GM12878 (cell line): ENCODE measurements around the gene PGF. TPM values are rescaled to one million over a fixed set of nuclear protein-coding genes. Genes with fewer than 3 reads are reported as not detected.

ENCODE experiments used
- CHD2 ChIP-seq: IDR thresholded peaks from 2 replicates; pipeline ENCODE4 v1.6.1; 2011; ENCODE audit warnings: low read depth, low read length, improper control_type of control experiment, borderline replicate concordance
- EED ChIP-seq: sonication (generic); IDR thresholded peaks from 2 replicates; pipeline ENCODE4 v1.6.1; 2016; ENCODE audit warnings: antibody characterized with exemption, low read depth
- FOXK2 ChIP-seq: fragments of 450-650 bp; IDR thresholded peaks from 2 replicates; pipeline ENCODE4 v1.6.1; 2017; ENCODE audit warnings: mild to moderate bottlenecking, moderate library complexity
- MXI1 ChIP-seq: fragments of 150-350 bp; IDR thresholded peaks from 2 replicates; pipeline ENCODE4 v1.6.1; 2011; ENCODE audit warnings: low read depth, mild to moderate bottlenecking, inconsistent platforms, low read length, improper control_type of control experiment
- PAX8 ChIP-seq: fragments of 450-650 bp; IDR thresholded peaks from 2 replicates; pipeline ENCODE4 v1.6.1; 2017; ENCODE audit warnings: mild to moderate bottlenecking, moderate library complexity
- RAD51 ChIP-seq: fragments of 450-650 bp; IDR thresholded peaks from 2 replicates; pipeline ENCODE4 v1.6.1; 2016; ENCODE audit warnings: moderate library complexity, mild to moderate bottlenecking, inconsistent platforms
- SREBF1 ChIP-seq: IDR thresholded peaks from 2 replicates; pipeline ENCODE4 v1.6.1; 2012; ENCODE audit warnings: mild to moderate bottlenecking, low read length
- SUZ12 ChIP-seq: fragments of 200-600 bp; sonication (generic); IDR thresholded peaks from one replicate; pipeline ENCODE4 v1.6.1; 2018; ENCODE audit warnings: antibody characterized with exemption, mild to moderate bottlenecking; ENCODE audit not compliant: unreplicated experiment
- TARDBP ChIP-seq: IDR thresholded peaks from 2 replicates; pipeline ENCODE4 v1.6.1; 2016; ENCODE audit warnings: borderline replicate concordance
- TBL1XR1 ChIP-seq: IDR thresholded peaks from 2 replicates; pipeline ENCODE4 v1.6.1; 2012; ENCODE audit warnings: low read depth, low read length, improper control_type of control experiment
- polyA plus RNA-seq, 11 experiments: library from polyadenylated mRNA; depleted of rRNA in 4 of 11; unstranded in 6 of 11; stranded (reverse) in 5 of 11; fragments of >200 nt; fragmentation: Nextera tagmentation in 4 of 11; fragmentation: Illumina TruSeq in 1 of 11; extraction: Ambion mirVana in 4 of 11; extraction: Trizol in 1 of 11; gene quantifications; 1 replicate in 1 of 11; 2 replicates in 10 of 11; pipeline versions ENCODE4 v1.2.1 to v1.2.3, GENCODE V29; 2011 to 2016; ENCODE audit warnings: inconsistent platforms in 2 of 11, missing spikeins in 2 of 11, low read depth in 1 of 11
- total RNA-seq, 4 experiments: library from RNA; depleted of rRNA in 3 of 4; stranded (reverse); fragments of >200 nt in 3 of 4; fragmentation: Illumina TruSeq in 1 of 4; extraction: Trizol in 1 of 4; gene quantifications; 2 replicates each; pipeline versions ENCODE4 v1.2.1 to v1.2.3, GENCODE V29; 2013 to 2021
- TF ChIP-seq, protein P1 (sequence below): IDR thresholded peaks from 2 replicates; pipeline ENCODE4 v1.6.1; 2012; ENCODE audit warnings: low read depth, low read length, improper control_type of control experiment
- TF ChIP-seq, protein P2 (sequence below): fragments of 450-650 bp; conservative IDR thresholded peaks from 2 replicates; pipeline ENCODE4 v1.6.1; 2017; ENCODE audit warnings: mild to moderate bottlenecking, moderate library complexity

Gene PGF
- total and polyA plus RNA-seq, 10 of the 15 experiments (the other 5 are each of a cell fraction or from before 2014, with no cell fraction given), result 0.11 to 5.5 (median 0.63) TPM

DNA sequence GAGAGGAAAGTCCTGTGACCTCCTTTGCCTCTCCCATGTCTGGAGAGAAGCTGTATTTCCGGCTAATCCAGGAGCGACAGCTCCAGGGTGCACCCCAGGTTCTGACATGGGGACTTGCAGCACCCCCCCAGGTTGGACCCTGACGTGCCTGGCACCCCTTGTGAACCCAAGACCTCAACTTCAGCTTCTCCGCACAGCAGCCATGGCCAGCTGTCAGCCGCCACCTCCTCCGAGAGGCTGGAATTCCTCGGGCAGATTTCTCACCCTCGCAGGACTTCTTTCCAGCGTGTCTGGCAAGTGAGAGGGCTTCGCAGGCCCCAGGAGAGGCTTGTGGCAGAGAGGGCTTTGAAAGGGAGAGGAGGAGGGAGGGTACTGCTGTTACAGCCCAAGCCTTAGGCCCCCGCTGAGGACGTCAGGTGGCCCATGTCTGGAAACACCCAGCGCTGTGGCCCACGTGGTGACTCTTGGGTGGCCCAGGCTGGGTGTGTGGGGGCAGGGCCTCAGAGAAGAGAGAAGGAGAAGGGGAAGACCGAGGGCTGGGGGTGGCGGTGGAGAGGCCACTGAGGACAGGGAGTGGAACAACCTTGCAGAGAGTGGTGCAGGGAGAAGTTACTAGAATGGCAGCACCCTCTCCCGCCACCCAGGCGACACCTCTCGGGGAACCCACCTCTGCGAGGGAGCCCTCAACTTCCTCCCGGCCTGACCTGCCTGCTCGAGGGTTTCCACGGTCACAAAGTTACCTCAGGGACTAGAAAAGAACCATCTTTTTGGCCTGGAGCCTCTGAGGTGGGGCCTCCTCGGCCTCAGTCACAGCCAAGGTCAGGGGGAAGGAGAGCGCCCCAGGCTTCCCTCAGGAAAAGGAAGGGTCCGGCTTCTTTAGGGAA lies 20.7 kb downstream of the PGF start (continued):
- TF ChIP-seq, protein P1, sequence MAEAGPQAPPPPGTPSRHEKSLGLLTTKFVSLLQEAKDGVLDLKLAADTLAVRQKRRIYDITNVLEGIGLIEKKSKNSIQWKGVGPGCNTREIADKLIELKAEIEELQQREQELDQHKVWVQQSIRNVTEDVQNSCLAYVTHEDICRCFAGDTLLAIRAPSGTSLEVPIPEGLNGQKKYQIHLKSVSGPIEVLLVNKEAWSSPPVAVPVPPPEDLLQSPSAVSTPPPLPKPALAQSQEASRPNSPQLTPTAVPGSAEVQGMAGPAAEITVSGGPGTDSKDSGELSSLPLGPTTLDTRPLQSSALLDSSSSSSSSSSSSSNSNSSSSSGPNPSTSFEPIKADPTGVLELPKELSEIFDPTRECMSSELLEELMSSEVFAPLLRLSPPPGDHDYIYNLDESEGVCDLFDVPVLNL, result no peak
- TF ChIP-seq RAD51 (peak; percentile 70), EED (0 out of 2 replicates have a peak, but pooled peaks have one; percentile 17), TARDBP (no peak), FOXK2 (no peak), SREBF1 (no peak), TBL1XR1 (no peak), SUZ12 (no peak), MXI1 (no peak), PAX8 (no peak), CHD2 (0 out of 2 replicates have a peak, but pooled peaks have one; percentile 22)
- TF ChIP-seq, protein P2, sequence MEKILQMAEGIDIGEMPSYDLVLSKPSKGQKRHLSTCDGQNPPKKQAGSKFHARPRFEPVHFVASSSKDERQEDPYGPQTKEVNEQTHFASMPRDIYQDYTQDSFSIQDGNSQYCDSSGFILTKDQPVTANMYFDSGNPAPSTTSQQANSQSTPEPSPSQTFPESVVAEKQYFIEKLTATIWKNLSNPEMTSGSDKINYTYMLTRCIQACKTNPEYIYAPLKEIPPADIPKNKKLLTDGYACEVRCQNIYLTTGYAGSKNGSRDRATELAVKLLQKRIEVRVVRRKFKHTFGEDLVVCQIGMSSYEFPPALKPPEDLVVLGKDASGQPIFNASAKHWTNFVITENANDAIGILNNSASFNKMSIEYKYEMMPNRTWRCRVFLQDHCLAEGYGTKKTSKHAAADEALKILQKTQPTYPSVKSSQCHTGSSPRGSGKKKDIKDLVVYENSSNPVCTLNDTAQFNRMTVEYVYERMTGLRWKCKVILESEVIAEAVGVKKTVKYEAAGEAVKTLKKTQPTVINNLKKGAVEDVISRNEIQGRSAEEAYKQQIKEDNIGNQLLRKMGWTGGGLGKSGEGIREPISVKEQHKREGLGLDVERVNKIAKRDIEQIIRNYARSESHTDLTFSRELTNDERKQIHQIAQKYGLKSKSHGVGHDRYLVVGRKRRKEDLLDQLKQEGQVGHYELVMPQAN, result no peak
